Hepatocyte (in vitro differentiated cells): ENCODE measurements around the gene ZNF519. TPM values are rescaled to one million over a fixed set of nuclear protein-coding genes. Genes with fewer than 3 reads are reported as not detected.
A peak's percentile ranks its signal among the peaks of the same experiment; 100 is the strongest.
"Not testable (repeated sequence)": the region's sequence is repeated elsewhere in the genome, so short reads cannot be mapped to it uniquely, and the experiment has no call there.

Experiments
- DNase-seq: peaks from one replicate; pipeline ENCODE4 v3.0.0-alpha.2; 2016; ENCODE audit warnings: low spot score
- H2AFZ ChIP-seq: fragments of 200-600 bp; sonication (generic); 2 replicates; pipeline ENCODE4 v1.6.0; 2016; ENCODE audit warnings: antibody characterized with exemption, mild to moderate bottlenecking
- H3K27ac ChIP-seq: fragments of 200-600 bp; sonication (generic); 2 replicates; pipeline ENCODE4 v1.5.1; 2016; ENCODE audit warnings: mild to moderate bottlenecking
- H3K27me3 ChIP-seq: fragments of 200-600 bp; sonication (generic); 2 replicates; pipeline ENCODE4 v1.6.1; 2016
- H3K36me3 ChIP-seq: fragments of 200-600 bp; sonication (generic); replicated peaks from 2 replicates; pipeline ENCODE4 v1.5.1; 2016; ENCODE audit warnings: low read depth; ENCODE audit not compliant: insufficient read depth
- H3K4me1 ChIP-seq: fragments of 200-600 bp; sonication (generic); 2 replicates; pipeline ENCODE4 v1.5.1; 2016; ENCODE audit warnings: mild to moderate bottlenecking, moderate library complexity; ENCODE audit not compliant: insufficient read depth
- H3K4me2 ChIP-seq: fragments of 200-600 bp; sonication (generic); 2 replicates; pipeline ENCODE4 v1.6.0; 2016
- H3K4me3 ChIP-seq: fragments of 200-600 bp; sonication (generic); 2 replicates; pipeline ENCODE4 v1.5.1; 2016; ENCODE audit warnings: mild to moderate bottlenecking
- H3K79me2 ChIP-seq: fragments of 200-600 bp; sonication (generic); 2 replicates; pipeline ENCODE4 v1.6.0; 2017; ENCODE audit warnings: mild to moderate bottlenecking
- H3K9me2 ChIP-seq: fragments of 200-600 bp; sonication (generic); replicated peaks from 2 replicates; pipeline ENCODE4 v1.6.0; 2017; ENCODE audit warnings: mild to moderate bottlenecking; ENCODE audit not compliant: insufficient read depth
- H3K9me3 ChIP-seq: fragments of 200-600 bp; sonication (generic); 2 replicates; pipeline ENCODE4 v1.5.1; 2016; ENCODE audit warnings: low read depth, mild to moderate bottlenecking
- H4K20me1 ChIP-seq: fragments of 200-600 bp; sonication (generic); 2 replicates; pipeline ENCODE4 v1.6.0; 2016; ENCODE audit warnings: mild to moderate bottlenecking; ENCODE audit not compliant: insufficient read depth, poor library complexity, severe bottlenecking
- CTCF ChIP-seq: fragments of 200-600 bp; sonication (generic); IDR thresholded peaks from 2 replicates; pipeline ENCODE4 v1.5.1; 2016; ENCODE audit warnings: antibody characterized with exemption, mild to moderate bottlenecking; ENCODE audit not compliant: poor library complexity
- EZH2 ChIP-seq: fragments of 200-600 bp; sonication (generic); IDR thresholded peaks from 2 replicates; pipeline ENCODE4 v1.6.1; 2016; ENCODE audit warnings: antibody characterized with exemption, mild to moderate bottlenecking, borderline replicate concordance
- EZH2phosphoT487 ChIP-seq: fragments of 200-600 bp; sonication (generic); IDR thresholded peaks from one replicate; pipeline ENCODE4 v1.6.1; 2018; ENCODE audit warnings: antibody characterized with exemption, mild to moderate bottlenecking, low read depth, moderate library complexity; ENCODE audit not compliant: unreplicated experiment, severe bottlenecking
- WGBS: methylation state at CpG from one replicate; pipeline ENCODE4 v1.1.6; 2016; ENCODE audit warnings: low lambda C conversion rate; ENCODE audit errors: missing lambda C conversion rate; 5-methylcytosine and 5-hydroxymethylcytosine counted together
- polyA plus RNA-seq: library from polyadenylated mRNA; unstranded; fragments of >200 nt; fragmentation: Nextera tagmentation; extraction: Ambion mirVana; gene quantifications from 2 replicates; pipeline ENCODE4 v1.2.1, GENCODE V29; 2016
- total RNA-seq: library from RNA; depleted of rRNA; stranded (reverse); fragments of >200 nt; gene quantifications from 2 replicates; pipeline ENCODE4 v1.2.3, GENCODE V29; 2014

The ZNF519 gene
- total and polyA plus RNA-seq, 2 experiments from 2014 or later, result 2.0 to 4.3 TPM

GRCh38 chr18:14145021-14145420 is 12.8 kb upstream of the ZNF519 start:
- not testable (repeated sequence) for H4K20me1 ChIP-seq, H3K27me3 ChIP-seq, H3K36me3 ChIP-seq, H3K4me3 ChIP-seq, H3K4me1 ChIP-seq, H3K9me2 ChIP-seq, H3K9me3 ChIP-seq, H3K79me2 ChIP-seq, H3K27ac ChIP-seq, H3K4me2 ChIP-seq, DNase-seq, H2AFZ ChIP-seq
- WGBS, result 76% methylated on average over 5 of the region's 6 CpGs

- H3K9me2 ChIP-seq, result no peaks in the 10 kb centered on the region
- H3K9me3 ChIP-seq, result no peaks in the 10 kb centered on the region
- 79% methylated on average over 6 of the region's 6 CpGs for WGBS
- no peaks in the 10 kb centered on the region for H4K20me1 ChIP-seq
- no peak for TF ChIP-seq CTCF
- TF ChIP-seq EZH2, result no peak
- no peak for TF ChIP-seq EZH2phosphoT487
- no peaks in the 10 kb centered on the region for H3K79me2 ChIP-seq
- H3K4me1 ChIP-seq, result no peaks in the 10 kb centered on the region
- no peaks in the 10 kb centered on the region for H3K36me3 ChIP-seq
- H3K27me3 ChIP-seq, result no peaks in the 10 kb centered on the region
- H3K4me3 ChIP-seq, result no peak overlapping the region
- DNase-seq, result no peak
- H3K27ac ChIP-seq, result no peak overlapping the region
- no peak overlapping the region for H3K4me2 ChIP-seq
- H2AFZ ChIP-seq, result no peak overlapping the region
These were observed 12.3 kb upstream of the ZNF519 start for GRCh38 chr18:14144628-14144895.

GRCh38 chr18:14143871-14144627 is 11.8 kb upstream of the ZNF519 start:
- 87% methylated on average over 15 of the region's 16 CpGs for WGBS
- not testable (repeated sequence) for H3K36me3 ChIP-seq, H4K20me1 ChIP-seq, H3K4me3 ChIP-seq, H3K79me2 ChIP-seq, DNase-seq, H3K9me3 ChIP-seq, H2AFZ ChIP-seq, H3K27me3 ChIP-seq, H3K4me1 ChIP-seq, H3K27ac ChIP-seq, H3K9me2 ChIP-seq, H3K4me2 ChIP-seq

- not testable (repeated sequence) for DNase-seq, H3K9me3 ChIP-seq, H3K27ac ChIP-seq, H3K4me2 ChIP-seq, H3K4me1 ChIP-seq, H4K20me1 ChIP-seq, H3K36me3 ChIP-seq, H3K4me3 ChIP-seq, H3K9me2 ChIP-seq, H3K27me3 ChIP-seq, H2AFZ ChIP-seq, H3K79me2 ChIP-seq
- WGBS, result 92% methylated on average over 15 of the region's 17 CpGs
These were observed 11.2 kb upstream of the ZNF519 start for GRCh38 chr18:14143396-14143795.

- H3K36me3 ChIP-seq, H3K9me2 ChIP-seq, H3K27ac ChIP-seq, H4K20me1 ChIP-seq, H3K27me3 ChIP-seq, DNase-seq, H3K4me2 ChIP-seq, H3K4me3 ChIP-seq, H2AFZ ChIP-seq, H3K9me3 ChIP-seq, H3K4me1 ChIP-seq, H3K79me2 ChIP-seq: not testable (repeated sequence)
- WGBS, result 86% methylated on average over 9 of the region's 9 CpGs
These were observed 9.9 kb upstream of the ZNF519 start for GRCh38 chr18:14142177-14142576.

GRCh38 chr18:14139583-14139982 is 7.3 kb upstream of the ZNF519 start:
- DNase-seq, H3K79me2 ChIP-seq, H4K20me1 ChIP-seq, H2AFZ ChIP-seq, H3K9me2 ChIP-seq, H3K4me1 ChIP-seq, H3K36me3 ChIP-seq, H3K27me3 ChIP-seq, H3K4me3 ChIP-seq, H3K27ac ChIP-seq, H3K4me2 ChIP-seq, H3K9me3 ChIP-seq: not testable (repeated sequence)
- 85% methylated on average over 2 of the region's 2 CpGs for WGBS

- H3K4me1 ChIP-seq, DNase-seq, H3K9me2 ChIP-seq, H3K79me2 ChIP-seq, H3K9me3 ChIP-seq, H3K4me2 ChIP-seq, H2AFZ ChIP-seq, H3K27me3 ChIP-seq, H3K36me3 ChIP-seq, H3K27ac ChIP-seq, H4K20me1 ChIP-seq, H3K4me3 ChIP-seq: not testable (repeated sequence)
- 69% methylated on average over 4 of the region's 4 CpGs for WGBS
These were observed 5.7 kb upstream of the ZNF519 start for GRCh38 chr18:14137971-14138370.

- H3K9me2 ChIP-seq, result not testable (repeated sequence)
- peak overlapping the region; percentile 77 for H2AFZ ChIP-seq
These were observed 452 bp downstream of the ZNF519 start for GRCh38 chr18:14131696-14132270.

More at GRCh38 chr18:14131696-14132270, 452 bp downstream of the ZNF519 start:
- H3K79me2 ChIP-seq, H3K4me1 ChIP-seq, H3K27me3 ChIP-seq, H3K9me3 ChIP-seq, H4K20me1 ChIP-seq, DNase-seq, H3K27ac ChIP-seq, H3K36me3 ChIP-seq: not testable (repeated sequence)
- 1% methylated on average over 8 of the region's 27 CpGs for WGBS
- Histone ChIP-seq H3K4me3 (peak overlapping the region; percentile 50), H3K4me2 (peak overlapping the region; percentile 69)
